Measurements from ENCODE around the gene ZBTB33.

ZBTB33 gene

GRCh38 chrX:120260369-120260768, 9.8 kb downstream of the ZBTB33 start:
- no peaks in the 10 kb centered on the region for H3K9me3 ChIP-seq (ENCODE audit: control insufficient read depth, insufficient read depth, low read depth, low read length)
- ChIA-PET POLR2A (interaction anchor here (2.8 kb wide), 1 partner anchor 9 kb away, joined by 16 read pairs; the partner anchor contains the start of gene ZBTB33), CTCF (interaction anchor here (0.7 to 1.6 kb wide), 5 partner anchors 9 to 59 kb away, joined by 3 to 4 read pairs (median 3); partner anchors contain the start of gene ZBTB33)
- peaks cover 3% of the 10 kb centered on the region for H3K4me1 ChIP-seq (ENCODE audit: control insufficient read depth, insufficient read depth, low read length)
- no peak for TF ChIP-seq PATZ1 (tag by site-specific recombination; IDR thresholded peaks at IDR 0.05)
- peak; percentile 82 for TF ChIP-seq ZBTB48 (tag by site-specific recombination; IDR thresholded peaks at IDR 0.05)
- TF ChIP-seq ZNF600 (tag by site-specific recombination; IDR thresholded peaks at IDR 0.05) = 0 out of 2 replicates have a peak, but pooled peaks have one; percentile 30
- TF ChIP-seq, protein P1, sequence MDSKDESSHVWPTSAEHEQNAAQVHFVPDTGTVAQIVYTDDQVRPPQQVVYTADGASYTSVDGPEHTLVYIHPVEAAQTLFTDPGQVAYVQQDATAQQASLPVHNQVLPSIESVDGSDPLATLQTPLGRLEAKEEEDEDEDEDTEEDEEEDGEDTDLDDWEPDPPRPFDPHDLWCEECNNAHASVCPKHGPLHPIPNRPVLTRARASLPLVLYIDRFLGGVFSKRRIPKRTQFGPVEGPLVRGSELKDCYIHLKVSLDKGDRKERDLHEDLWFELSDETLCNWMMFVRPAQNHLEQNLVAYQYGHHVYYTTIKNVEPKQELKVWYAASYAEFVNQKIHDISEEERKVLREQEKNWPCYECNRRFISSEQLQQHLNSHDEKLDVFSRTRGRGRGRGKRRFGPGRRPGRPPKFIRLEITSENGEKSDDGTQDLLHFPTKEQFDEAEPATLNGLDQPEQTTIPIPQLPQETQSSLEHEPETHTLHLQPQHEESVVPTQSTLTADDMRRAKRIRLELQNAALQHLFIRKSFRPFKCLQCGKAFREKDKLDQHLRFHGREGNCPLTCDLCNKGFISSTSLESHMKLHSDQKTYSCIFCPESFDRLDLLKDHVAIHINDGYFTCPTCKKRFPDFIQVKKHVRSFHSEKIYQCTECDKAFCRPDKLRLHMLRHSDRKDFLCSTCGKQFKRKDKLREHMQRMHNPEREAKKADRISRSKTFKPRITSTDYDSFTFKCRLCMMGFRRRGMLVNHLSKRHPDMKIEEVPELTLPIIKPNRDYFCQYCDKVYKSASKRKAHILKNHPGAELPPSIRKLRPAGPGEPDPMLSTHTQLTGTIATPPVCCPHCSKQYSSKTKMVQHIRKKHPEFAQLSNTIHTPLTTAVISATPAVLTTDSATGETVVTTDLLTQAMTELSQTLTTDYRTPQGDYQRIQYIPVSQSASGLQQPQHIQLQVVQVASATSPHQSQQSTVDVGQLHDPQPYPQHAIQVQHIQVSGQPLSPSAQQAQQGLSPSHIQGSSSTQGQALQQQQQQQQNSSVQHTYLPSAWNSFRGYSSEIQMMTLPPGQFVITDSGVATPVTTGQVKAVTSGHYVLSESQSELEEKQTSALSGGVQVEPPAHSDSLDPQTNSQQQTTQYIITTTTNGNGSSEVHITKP (tag by site-specific recombination; IDR thresholded peaks at IDR 0.05) = peak; percentile 90
- H3K27ac ChIP-seq (ENCODE audit: extremely low read depth, low read depth, low read length) = no peak overlapping the region
- H3K36me3 ChIP-seq (ENCODE audit: control insufficient read depth in 2 of 2, insufficient read depth in 1 of 2, low read length in 2 of 2) = peaks cover 8 to 9% of the 10 kb centered on the region in 2 experiments; a peak in 2 of 3 replicates
- H3K4me3 ChIP-seq (ENCODE audit: low read depth, low read length) = no peak overlapping the region

DNA sequence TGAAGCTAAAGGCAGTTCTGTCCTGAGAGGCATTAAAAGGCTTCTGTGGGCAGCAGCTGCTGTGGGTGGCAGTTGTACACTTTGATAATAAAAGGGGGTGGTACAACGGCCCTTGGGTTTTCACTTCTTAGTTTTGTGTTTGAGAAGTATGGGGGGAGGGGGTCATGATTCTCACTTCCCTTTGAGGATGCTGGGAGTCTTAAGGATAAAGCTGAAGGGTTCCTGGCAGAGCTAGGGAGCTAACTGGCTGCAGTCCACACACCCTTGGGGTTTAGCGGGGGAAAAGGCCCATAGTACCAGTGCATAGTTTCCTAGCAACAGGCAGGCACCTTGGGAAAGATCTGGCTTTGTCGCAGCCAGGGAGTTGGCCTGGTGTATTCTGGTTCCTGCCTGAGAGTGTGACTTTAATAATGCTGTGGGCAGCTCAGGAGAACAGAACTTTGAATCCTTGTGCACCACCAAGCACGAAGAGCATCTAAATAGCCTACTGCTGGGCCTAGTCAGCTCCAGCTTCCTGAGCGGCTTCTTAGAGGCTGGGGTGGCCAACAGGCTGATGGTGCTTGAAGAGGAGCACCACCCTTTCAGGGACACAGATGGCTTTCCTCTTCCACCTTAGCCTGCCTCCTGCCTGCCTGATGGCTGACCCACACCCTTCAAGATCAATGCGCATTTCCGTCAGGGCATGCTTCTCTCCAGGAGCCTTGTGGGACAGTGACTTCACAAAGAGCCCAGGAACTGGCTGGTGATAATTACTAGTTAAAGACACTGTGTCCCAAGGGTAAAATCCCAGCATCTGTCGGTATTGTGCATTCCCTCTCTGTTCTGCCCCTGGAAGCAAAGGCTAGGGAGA, 12.5 kb downstream of the ZBTB33 start:
- POLR2A ChIA-PET = no interaction called here
- H3K9me3 ChIP-seq (ENCODE audit: control insufficient read depth, insufficient read depth, low read depth, low read length) = no peaks in the 10 kb centered on the region
- peaks cover 3% of the 10 kb centered on the region for H3K4me1 ChIP-seq (ENCODE audit: control insufficient read depth, insufficient read depth, low read length)
- no peak overlapping the region for H3K27ac ChIP-seq (ENCODE audit: extremely low read depth, low read depth, low read length)
- CTCF ChIA-PET = interaction anchor here (0.9 kb wide), 1 partner anchor 56 kb away, joined by 3 read pairs; no protein-coding TSS in a partner anchor
- TF ChIP-seq ZNF707 (tag by site-specific recombination; IDR thresholded peaks at IDR 0.05) = no peak
- TF ChIP-seq EGR2 (tag by site-specific recombination; IDR thresholded peaks at IDR 0.05; ENCODE audit: low read depth) = peak; percentile 55; the same call in 1 of the 2 replicates
- H3K36me3 ChIP-seq (ENCODE audit: control insufficient read depth in 2 of 2, insufficient read depth in 1 of 2, low read length in 2 of 2) = peaks cover 4 to 6% of the 10 kb centered on the region in 2 experiments; a peak in 2 of 3 replicates
- no peak overlapping the region for H3K4me3 ChIP-seq (ENCODE audit: low read depth, low read length)

GRCh38 chrX:120264341-120264740, 13.7 kb downstream of the ZBTB33 start:
- Histone ChIP-seq H3K4me3 (ENCODE audit: low read depth, low read length) (no peak overlapping the region), H3K4me1 (ENCODE audit: control insufficient read depth, insufficient read depth, low read length) (peaks cover 3% of the 10 kb centered on the region), H3K36me3 (ENCODE audit: control insufficient read depth in 2 of 2, insufficient read depth in 1 of 2, low read length in 2 of 2) (peaks cover 0 to 4% of the 10 kb centered on the region in 2 experiments; a peak in 1 of 3 replicates), H3K9me3 (ENCODE audit: control insufficient read depth, insufficient read depth, low read depth, low read length) (no peaks in the 10 kb centered on the region), H3K27ac (ENCODE audit: extremely low read depth, low read depth, low read length) (no peak overlapping the region)
- POLR2A ChIA-PET = interaction anchor here (1.1 kb wide), 1 partner anchor 10 kb away, joined by 3 read pairs; no protein-coding TSS in a partner anchor
- CTCF ChIA-PET = no interaction called here
- TF ChIP-seq ZNF654 (tag by site-specific recombination; IDR thresholded peaks at IDR 0.05; ENCODE audit: low read depth) = no peak
- TF ChIP-seq ZNF48 (tag by site-specific recombination; IDR thresholded peaks at IDR 0.05) = no peak
- TF ChIP-seq KLF7 (tag by site-specific recombination; IDR thresholded peaks at IDR 0.05; ENCODE audit: borderline replicate concordance) = no peak
- no peak for TF ChIP-seq ZFHX2 (tag by site-specific recombination; conservative IDR thresholded peaks at IDR 0.05)

Data from HEK293 (cell line).